ENCODE data around the gene TTLL5.
"Not testable (repeated sequence)": the region's sequence is repeated elsewhere in the genome, so short reads cannot be mapped to it uniquely, and the experiment has no call there.

TTLL5 gene

DNA sequence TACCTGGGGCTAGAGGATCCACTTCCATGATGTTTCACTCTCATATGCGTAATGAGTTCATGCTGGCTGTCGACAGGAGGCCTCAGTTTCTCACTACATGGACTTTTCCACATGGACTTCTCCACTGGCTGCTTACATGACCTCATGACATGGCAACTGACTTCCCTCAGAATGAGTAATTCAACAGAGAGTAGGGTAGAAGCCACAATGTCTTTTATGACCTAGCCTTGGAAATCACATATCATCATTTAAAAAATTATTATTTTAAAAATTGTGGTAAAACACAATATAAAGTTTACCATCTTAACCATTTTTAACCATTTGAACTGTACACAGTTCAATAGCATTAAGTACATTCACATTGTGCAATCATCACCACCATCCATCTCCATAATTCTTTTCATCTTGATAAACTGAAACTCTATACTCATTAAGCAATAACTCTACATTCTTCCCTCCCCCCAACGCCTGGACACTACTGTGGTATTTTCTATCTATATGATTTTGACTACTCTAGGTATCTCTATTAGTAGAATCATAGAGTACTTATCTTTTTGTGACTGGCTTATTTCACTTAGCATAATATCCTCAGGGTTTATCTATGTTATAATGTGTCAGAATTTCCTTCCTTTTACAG is 176.2 kb downstream of the TTLL5 start:
- no peak for DNase-seq

DNA sequence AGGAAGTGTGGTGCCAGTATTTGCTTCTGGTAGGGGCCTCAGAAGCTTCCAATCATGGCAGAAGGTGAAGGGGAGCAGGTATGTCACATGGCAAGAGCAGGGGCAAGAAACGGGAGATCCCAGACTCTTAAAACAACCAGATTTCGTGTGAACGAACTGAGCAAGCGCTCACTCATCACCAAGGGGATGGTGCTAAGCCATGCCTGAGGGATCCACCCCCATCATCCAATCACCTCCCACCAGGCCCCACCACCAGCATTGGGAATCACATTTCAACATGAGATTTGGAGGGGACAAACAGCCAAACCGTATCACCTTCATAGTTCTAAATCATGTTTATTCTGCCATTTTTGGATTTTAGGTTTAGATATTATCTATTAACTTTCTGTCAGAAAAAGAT is 179.9 kb downstream of the TTLL5 start:
- DNase-seq: no peak

DNA sequence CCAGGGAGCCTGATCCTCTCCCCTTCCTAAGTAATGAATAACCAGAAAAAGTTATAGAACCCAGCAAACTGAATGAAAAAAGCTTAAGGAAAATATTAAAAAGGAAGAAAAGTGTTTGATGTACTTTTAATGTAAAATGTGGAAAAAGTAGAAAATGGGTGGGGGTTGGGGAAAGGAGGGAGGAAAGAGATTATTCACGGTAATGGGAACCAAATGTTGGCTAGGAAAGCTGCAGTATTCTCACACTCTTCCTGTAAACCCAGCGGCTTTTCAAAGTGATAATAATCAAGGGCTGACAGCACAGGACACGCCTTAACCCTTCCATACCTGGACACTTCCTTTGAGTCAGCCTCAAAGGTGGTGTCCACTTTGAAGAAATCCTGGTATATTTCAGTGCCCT is 181.5 kb downstream of the TTLL5 start:
- DNase-seq: no peak

DNA sequence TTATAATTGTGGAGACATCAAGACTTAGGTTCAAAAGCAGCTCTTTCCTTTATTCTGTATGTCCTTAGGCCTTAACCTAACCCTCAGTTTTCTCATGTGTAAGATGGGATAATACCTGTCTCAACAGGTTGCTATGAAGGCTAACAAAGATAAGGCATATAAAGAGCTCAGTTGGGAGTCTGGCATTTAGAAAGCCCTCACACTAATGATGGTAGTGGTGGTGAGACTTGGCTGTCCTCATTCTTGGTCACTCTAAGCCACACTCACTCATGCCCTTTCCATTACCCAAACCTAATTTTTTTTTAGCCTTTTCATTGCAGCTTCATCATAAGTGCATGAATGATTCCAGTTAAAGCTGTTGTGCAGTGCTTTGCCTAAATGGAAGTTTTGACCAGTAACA is 183.4 kb downstream of the TTLL5 start:
- no peak for DNase-seq

DNA sequence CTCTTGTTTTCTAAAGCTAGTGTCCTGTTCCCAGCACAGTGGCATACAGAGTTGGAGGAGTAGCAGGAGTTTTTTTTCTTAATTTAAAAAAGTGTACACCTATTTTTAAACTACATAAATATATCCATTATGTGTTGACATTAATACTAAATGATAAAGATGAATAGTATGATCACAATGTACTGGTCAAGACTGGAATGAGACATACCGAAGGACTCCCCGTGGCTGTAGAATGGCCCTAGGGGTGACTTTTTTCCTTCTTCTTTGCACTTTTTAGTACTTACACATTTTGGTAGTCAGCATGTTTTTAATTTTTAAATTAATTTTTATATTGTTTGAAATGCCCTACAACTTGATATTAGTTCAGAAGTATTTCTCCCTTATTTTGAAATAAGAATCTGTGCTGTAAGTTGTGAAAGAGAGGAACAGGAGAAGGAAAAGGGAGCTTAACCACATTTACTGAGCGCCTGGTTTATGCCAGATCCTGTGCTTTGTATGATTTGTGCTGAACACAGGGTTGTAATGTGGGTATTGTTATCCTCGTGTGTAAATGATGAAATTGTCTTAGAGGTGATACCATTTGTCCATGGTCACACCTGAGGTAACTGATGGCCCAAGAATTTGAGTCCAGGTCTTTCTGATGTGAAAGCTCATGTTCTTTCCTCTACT is 184.2 kb downstream of the TTLL5 start:
- no peak for DNase-seq

DNA sequence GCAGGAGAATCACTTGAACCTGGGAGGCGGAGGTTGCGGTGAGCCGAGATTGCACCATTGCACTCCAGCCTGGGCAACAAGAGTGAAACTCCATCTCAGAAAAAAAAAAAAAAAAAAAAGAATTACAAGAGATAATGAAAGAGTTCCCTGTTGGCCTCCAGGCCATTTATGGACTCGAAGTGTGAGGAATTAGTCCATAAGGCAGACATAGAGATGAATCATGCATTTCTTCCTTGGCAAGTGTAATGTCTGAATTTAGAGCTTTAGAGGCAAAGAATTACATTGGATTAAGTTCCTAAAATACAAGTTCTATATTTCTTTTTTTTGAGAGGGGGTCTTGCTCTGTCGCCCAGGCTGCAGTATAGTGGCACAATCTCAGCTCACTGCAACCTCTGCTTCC is 185.6 kb downstream of the TTLL5 start:
- not testable (repeated sequence) for DNase-seq

DNA sequence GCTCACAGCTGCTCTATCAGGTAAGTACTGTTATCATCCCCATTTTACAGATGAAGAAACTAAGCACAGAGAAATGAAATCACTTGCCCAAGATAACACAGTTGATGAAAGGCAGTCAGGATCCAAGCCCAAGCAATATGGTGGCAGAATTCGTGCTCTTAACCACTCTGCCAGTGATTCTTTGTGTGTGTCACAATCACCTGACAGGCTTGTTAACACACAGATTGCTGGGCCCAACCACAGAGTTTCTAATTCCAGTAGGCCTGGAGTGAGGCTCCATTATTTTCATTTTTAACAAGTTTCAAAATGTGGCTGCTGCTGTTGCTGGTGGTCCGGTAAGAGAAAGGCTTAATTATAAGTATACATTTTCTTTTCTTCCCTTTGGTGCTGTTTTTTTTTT is 186.5 kb downstream of the TTLL5 start:
- no peak for DNase-seq

DNA sequence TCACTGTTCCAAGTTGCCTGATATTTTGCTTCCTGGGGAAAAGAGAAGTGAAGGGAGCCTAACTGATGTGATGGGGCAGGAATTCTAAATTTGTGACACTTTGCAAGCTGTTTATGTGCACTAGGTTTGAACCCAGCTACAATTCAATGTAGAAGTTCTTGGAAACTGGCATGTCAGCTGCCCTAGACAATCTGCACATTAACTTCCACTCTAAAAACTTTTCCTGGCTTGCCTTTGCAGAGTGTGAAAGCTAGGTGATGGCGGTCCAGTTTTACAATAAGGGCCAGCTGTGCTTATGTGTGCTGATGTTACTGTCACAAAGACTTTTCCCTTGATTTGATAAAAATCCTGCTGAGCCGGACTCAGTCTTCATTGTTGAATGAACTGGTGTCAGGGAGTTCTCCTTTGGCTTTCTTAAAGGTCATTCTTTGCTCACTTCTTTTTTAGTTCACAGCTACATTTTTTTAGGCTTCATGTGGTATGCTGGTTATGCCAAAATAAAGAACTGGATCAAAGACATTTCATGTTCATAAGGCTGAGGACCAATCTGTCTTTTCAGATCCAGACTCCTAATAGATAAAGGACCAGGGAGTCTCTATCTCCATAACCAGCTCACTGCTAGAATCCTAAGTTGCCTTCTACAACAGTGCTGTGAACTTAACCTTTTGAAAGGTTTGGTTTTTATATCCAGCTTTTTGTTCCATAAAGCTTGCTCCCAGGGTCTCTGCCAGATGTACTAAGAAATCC is 187.3 kb downstream of the TTLL5 start:
- no peak for DNase-seq

DNA sequence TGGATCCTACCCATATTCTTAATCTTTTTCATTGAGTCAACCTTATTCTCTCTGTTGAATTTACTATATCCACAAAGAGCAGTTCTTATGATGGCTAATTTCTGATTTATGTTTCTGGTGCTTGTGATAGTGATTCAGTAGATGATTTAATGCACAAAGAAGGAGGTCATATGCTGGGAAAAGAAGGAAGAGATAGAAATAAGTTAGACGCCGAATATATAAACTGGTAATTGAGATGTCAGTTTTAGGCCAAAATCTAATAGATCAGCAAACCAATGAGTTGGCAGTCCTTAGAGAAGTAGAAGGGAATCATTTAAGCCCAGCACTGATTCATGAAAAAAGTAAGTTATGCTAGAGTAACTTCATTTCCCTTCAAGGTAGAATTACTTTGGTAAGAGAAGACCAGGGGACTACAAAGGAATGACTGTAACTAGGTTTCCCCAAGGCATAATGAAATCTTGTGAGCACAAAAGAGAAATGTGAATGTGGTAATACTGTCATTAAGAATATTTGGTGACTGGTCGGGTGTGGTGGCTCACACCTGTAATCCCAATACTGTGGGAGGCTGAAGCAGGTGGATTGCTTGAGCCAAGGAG is 188.4 kb downstream of the TTLL5 start:
- DNase-seq: no peak

DNA sequence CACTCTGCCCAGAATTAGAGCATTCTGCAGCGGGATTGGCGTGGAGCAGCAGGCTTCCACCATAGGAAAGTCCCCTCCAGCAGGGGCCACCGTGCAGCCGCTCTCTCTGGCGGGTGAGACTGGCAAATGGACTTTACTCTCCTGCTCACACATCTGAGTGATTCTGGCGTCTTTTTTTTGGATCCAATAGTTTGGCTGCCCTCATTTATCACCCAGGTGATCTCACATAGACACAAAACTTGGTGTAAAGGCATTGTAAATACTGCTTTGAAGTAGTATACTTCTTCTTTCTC is 190.5 kb downstream of the TTLL5 start:
- no peak for DNase-seq

DNA sequence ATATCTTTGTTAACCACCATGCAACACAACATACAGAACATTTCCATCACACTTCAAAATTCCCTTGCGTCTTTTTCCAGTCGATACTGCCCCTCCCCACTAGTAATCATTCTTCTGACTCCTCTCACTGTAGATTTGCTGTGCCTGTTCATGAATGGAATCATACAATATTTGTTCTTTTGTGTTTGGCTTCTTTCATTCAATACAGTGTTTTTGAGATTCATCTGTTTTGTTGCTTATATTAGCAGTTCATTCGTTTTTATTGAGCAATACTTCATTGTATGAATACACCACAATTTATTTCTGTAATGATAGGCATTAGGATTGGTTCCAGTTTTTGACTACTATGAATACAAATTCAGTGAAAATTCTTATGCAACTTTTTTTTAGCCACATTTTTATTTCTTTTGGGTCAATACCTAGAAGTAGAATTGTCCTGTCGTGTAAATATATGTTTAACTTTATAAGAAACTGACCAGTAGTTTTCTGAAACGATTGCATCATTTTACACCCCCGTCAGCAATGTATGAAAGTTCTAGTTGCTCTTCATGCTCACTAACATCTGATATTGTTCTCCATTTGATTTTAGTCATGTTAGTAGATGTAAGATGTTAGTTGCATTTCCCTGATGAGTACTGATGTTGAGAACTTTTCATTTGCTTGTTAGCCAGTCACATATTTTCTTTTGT is 193.2 kb downstream of the TTLL5 start:
- DNase-seq: no peak

DNA sequence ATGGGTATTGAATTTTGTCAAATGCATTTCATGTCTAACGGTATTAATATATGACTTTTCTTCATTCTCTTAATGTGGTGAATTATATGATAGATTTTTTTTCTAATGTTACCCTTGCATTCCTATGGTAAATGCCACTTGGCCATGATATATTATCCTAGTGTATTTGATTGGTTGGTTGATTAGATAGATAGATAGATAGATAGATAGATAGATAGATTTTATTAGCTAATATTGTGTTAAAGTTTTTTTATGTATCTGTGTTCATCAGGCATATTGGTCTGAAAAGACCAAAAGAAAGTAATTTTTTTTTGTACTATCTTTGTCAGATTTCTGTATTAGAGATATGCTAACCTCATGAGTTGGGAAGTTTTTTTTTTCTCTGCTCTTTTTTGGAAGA is 196.2 kb downstream of the TTLL5 start:
- no peak for DNase-seq

DNA sequence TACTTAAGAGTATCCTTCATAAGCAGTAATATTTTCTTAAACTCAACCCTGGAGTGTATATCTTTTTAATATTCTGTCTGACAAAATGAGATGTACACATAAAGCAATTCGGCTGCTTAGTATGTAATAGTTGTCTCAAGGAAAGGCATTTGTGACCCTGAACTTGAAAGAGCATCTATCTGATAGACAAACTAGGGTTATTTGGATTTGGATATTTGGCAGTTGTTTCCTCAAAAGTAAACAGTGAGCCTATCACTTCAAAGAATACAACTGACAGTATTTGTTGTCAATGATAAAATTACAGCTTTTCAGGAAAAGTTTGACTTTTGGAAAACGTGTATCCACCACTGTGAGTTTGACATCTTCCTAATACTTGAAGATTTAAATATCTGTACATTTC is 197.3 kb downstream of the TTLL5 start:
- DNase-seq: no peak

DNA sequence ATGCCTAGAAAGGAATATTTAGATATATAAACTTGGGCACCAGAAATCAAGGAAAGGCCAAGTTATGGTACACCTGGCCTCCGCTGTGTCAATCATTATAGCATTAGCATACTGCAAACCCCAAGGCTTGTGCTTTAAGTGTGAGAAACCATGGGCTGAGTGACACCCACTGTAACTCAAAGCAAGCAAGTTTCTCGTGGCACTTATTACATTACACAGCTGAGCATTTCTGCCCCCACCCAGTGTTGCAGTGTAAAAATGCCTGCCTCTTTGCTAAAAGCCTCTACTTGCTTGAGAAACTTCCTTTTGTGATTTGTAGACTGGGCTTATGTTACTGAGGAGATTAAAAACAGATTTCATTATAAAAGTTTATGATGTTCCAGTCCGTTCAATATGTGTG is 198.7 kb downstream of the TTLL5 start:
- no peak for DNase-seq

DNA sequence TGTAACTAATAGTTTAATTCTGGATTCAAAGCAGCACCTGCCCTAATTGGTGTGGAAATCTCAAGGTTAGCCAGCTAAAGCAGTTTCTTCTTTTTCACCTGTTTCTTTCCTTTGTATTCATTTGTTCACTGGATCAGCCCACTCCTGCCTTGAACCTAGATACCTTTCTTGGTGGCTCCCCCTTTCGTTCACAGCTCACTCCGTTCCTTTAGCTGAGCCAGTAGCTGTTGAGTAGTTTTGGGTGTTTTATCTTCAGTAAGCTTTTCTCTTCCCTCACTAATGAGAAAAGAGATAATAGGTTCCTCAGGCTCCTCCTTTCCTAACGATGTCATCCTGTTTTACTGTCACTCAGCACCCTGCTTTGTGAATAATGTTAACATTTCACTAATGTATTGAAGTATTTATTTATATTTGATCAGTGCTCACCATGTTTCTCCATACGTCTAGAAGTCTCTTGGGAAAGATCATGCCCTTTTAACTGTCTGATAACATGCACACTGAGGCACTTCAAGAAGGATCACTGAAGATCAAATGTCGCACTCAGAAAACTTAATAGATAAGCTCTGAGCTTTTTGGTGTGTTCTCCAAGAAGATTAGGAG is 199.6 kb downstream of the TTLL5 start:
- no peak for DNase-seq

DNA sequence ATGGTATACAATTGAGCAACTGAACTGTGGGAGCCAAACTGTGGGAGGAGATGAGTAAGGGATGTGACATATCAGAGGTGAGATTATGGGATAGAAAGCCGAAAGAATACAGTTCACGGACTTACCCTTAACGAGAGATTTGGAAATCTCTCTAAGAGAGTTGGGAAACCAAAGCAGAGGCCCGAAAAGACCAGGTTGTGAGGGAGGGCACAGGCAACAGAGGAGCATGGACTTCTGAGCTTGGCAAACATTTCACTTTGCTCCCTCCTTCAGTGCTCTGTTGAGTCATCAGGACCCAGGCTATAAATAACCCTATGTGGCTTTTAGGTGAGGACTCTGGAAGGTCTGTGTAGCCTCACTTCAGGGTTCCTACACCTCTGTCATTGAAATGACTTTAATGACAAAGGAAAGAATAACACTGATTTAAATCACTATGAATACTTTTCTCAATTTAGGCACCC is 200.1 kb downstream of the TTLL5 start:
- no peak for DNase-seq

DNA sequence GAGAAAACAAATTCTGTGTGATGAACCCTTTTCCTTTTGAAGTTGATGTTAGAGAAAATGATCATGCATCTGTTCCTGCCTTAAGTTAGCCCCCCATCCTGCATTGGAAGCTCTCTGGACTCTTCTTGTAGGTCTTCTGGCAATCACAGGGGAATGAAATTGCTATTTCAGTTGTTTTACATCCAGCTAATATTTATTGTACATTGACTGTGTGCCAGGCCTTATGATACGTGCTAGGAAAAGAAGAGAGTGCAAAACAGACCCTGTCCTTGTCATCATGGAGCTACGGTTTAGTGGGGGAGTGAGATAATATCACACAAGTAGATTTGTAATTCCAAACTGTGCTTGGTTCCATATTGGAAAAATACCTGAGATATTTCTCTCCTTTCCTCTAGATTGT is 202.2 kb downstream of the TTLL5 start:
- no peak for DNase-seq

DNA sequence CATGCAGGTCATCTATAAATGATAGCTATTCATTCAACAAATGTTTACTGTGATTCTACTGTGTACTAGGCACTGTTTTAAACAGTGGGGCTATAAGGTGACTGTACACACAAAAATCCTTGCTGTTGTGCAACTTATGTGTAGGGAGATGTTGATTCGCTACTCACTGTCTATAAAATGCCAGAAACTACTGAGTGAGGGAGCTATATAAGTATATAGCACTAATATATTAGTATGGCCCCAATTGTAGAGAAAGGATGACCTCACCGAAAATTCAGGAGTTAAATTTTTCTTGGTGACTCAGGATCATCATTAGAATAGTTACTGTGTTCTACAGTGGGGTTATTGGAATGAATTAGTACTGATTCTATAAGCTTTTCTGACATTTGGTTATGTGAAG is 203.3 kb downstream of the TTLL5 start:
- no peak for DNase-seq

DNA sequence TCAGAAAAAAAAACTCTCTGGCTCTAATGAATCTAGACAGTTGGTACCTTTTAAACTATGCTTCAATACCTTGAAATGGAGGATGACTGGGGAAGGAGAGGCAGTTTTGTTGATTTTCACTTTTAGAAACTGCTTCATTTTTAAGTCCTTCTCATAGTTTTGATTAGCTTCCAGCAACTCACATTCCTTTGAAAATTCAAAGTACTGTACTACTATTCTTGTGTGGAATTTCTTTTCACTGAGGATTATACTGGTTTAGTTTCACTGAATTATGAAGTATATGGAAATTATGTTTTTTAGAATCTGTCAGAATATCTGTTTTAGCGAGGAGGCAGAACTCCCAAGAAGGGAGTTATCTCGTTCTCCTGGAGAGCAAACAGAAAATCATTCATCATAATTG is 204.5 kb downstream of the TTLL5 start:
- no peak for DNase-seq

DNA sequence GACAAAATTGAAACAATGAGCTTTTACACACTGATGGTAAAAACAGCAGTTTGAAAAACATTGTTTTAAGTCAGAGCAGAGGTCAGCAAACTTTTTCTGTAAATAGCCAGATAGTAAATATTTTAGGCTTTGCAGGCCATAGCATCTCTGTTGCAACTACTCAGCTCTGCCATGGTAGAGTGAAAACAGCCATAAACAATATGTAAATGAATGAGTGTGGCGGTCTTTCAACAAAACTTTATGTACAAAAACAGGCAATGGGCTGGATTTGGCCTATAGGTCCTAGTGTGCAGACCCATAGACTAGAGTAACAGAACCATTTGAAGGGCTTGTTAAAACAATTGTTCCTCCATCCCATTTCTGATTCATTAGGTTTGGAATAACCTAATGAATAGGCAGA is 205.9 kb downstream of the TTLL5 start:
- DNase-seq: no peak

DNA sequence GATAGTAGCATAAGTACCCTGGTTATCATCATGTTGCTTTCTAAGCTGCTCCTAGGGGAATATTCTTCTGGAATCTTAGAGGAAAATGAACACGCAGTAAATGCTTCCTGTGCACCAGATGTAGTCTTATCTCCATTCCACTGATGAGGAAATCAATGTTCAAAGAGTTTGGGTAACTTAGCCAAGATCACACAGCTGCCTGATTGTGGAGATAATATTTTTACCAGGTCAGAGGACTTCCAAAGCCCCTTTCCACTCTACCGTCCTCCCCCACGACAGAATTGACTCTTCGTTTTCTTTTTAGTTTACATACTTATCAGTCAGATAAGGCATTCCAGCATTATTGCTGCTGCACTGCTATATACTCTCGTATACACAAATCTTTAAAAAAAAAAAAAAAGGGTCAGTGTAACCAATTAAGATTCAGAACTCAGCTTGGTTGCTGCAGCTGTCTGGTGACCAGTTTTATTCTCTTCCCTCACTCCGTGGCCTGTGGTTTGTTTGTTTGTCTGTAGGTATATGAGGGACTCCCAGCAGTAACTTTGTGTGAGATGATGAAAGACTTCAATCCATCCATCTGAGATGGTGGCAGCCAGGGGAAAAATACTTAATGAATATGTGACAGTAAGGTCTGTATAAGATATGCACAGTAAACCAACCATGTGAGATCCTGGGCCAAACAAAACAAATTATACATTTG is 210.3 kb downstream of the TTLL5 start:
- DNase-seq: no peak

DNA sequence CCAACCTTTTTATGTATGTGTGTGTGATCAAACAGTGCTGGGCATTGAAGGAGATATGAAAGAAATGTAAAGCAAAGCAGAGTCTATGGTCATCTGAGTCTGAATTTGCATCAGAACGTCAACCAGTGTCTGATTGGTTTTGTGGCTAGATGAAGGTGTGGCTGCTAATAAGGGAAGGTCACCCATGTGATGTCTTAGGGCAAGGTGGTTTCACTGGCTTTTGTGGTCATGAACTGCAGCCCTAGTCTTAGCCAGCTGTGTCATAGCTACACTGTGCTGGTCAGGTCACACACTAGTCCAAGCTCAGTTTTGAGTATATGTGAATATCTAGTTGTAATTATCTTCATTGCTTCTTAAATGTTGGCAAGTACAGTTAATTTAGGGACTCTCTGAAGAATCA is 214.9 kb downstream of the TTLL5 start:
- DNase-seq: no peak
